Stimulated activated CD8-positive, alpha-beta memory T cell treated with anti-CD3 and anti-CD28 coated beads, Interleukin-7, amount 100 ng/mL, for 4 hours (primary cell): ENCODE results near the gene PIGW.

ENCODE experiments used
- DNase-seq, 2 donors: peaks; one replicate each; pipeline ENCODE4 v3.0.0-alpha.2; 2020; ENCODE audit warnings: low read depth in 2 of 2

The PIGW gene

DNA sequence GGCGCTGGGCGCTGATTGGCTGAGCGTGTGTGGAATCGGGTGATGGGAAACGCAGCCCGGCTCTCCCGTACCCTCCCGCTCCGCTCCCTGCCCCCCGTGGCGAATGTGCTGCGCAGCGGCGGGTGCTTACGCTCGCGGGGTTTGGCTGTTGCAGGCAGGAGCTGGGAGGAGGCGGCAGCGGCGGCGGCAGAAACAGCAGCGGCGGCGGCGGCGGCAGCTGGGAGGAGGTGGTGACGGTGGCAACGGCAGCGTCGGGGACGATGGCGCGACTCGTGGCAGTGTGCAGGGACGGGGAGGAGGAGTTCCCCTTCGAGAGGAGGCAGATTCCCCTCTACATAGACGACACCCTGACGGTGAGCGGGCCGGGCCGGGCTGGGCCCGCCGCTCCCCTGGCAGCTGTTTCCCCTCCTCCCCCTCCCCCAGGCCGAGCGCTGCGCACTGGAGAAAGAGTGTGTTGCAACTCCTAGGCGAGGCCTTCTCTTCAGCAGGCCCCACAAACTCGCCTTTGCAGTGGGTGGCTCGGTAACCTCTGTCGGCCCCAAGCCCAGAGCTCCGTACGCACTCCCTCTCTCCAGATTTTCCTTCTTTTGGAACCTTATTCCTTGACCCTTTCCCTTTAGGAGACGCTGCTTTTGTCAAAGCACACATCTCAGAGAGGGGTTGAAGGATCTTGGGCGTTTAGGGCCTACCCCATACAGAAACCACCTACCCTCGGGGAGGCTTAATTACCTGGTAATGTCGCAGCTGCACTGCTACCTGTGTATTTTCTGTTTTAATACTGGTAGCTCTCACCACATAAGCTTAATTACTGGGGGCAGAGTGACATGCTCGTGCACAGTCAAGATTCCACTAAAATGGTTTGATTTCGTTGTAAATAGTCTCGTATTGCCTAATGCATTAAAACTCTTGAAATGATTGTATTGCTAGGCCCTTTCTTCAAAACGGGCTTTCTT, 11.0 kb downstream of the PIGW start:
- DNase-seq: peak; percentile 93 to 95

DNA sequence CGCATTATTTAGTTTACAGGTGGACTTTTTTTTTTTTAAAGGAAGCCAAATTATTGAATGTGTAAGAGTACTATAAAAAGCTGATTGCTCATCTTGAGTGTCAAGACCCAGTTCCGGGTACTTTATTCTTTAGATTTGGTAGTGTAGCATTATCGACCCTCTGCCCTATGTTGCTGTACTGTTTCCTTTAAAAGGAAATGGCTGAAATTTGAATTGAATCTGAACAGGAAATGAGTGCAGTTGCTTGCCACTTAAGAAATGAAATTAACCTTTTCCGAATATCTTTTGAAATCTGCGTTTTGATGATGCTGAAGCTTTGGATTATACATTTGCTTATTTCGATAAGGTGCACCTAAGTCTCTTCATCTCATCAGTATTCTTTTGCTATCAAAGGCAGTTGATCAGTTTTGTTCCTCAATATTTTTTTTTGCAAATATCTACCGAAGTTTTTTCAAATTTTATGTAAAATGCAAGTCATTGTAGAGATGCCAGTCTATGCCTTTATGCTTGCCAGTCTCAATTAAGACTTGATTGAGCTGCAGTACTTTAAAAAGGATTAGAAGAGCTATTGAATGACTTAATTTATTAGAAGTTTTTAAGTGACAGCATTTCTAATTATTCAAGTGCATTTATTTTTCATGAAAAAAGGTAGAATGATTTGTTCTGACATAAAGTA, 11.8 kb downstream of the PIGW start:
- DNase-seq: no peak

DNA sequence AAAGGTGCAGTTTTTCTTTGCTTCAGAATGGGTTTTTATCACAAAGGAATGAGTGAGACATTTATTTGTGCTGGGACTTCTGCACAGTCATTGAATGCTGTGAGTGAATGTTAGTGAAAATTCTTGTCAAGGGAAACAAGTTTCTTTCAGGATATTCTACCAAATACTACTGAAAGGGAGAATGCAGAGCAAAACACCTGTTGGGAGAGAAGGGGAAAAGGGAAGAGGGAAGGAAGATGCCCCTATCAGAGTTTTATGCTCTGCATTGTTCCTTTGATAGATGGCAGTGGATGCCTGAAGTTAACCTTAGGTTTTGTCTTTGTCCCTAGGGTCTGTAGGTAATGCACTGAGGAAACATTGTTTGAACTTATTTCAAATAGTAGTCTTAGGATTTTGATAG, 13.0 kb downstream of the PIGW start:
- DNase-seq: no peak

DNA sequence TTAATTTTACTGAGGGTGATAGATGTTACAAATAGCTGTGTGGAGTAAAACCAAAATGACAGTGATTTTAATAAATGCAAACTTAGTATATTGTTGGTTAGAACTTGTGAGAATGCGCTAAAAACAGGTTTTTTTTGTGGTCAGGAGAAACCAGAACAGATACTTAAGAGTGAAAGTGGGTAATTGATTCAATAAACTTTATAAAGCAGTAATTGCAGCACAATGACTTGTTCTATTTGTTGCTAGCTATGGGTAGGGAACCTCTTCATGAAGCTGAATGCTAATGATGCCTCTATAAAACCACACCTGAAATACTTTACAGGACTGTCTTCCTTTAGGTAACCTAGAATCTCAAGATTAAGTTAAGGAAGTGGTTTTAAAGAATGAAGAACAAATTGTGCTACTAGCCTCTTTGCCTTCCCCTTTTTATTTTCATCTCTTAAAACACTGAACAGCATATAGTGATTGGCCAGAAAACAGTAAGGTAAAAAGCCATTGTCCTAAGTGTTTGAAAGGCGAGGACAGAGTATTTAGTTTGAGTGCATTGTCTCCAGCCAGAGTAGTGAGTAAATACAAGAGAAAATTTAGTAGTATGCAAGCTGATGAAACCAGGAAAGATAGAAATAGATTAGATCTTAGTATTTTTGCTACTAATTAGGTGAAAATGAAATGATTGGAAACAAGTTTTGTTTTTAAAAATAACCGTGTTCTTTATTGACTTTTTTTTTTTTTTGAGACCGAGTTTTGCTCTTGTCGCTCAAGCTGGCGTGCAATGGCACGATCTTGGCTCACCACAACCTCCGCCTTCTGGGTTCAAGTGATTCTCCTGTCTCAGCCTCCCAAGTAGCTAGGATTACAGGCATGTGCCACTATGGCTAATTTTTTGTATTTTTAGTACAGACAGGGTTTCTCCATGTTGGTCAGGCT, 16.0 kb downstream of the PIGW start:
- no peak for DNase-seq

DNA sequence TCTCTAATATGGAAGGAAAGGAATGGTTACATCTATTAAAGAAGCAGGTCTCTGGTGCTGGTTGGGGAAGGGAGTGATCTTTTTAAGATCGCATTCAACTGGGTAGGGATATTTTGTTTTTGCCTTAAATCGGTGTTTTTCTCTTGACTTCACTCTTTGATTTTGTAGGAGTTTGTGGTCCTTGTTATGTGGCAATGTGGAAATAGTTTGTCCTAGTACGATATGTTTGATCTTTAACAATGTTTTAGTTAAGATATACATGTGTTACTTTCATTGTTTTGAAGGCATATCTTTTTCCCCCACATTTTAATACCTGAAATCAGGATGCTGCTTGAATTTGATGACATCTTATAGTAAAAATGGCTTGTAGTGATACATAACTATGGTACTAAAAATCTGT, 18.7 kb downstream of the PIGW start:
- no peak for DNase-seq

DNA sequence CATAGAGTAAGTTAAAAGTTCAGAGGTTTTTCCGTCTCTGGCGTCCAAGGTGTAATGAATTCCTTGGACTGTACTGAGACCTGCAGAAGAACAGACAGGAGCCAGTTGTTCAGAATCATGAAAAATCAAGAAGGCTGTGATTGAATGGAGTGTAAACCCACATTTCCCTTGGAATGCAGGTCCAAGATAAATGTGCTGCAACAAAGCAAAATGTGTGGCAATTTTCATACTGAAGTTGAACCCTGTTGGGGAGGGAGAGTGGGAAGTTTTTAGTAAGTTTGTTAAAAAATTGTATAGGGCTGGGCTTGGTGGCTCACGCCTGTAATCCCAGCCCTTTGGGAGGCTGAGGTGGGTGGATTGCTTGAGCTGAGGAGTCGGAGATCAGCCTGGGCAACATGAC, 31.3 kb downstream of the PIGW start:
- DNase-seq: no peak

DNA sequence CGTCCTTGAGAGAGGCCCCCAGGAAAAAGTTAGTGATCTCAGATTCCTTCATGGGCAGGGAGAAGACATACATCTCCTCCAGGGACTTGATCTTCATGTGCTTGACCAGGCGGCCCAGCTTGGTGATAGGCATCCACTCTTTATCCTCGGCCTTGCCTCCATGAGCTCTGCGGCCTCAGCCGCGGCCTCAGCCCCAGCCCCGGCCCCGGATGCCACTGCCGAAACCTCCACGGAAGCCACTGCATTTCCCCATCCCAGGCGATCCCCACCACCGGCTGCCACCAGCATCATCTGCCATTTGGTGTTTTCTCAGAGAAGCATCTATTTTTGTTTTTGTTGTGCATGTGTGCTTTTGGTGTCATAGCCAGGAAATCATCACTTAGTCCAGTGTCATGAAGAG, 40.2 kb downstream of the PIGW start:
- no peak for DNase-seq

DNA sequence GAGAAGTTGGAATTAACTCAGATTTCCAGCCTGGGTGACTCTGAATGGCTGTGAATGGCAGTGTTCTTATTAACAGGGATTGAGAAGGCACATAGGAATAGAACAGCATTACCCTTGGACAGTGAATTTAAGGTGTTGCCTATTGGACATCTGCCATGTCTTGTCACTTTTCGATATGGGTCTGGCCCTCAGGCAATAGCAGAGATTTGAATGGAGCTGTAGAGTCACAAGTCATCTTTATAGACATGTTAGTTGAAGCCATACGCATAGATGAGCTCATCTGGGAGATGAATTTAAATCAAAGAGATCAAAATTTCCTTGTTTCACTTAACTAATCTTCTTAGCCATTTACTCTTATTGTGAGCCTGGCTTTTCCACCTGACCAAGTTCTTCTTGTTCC, 42.0 kb downstream of the PIGW start:
- DNase-seq: no peak

DNA sequence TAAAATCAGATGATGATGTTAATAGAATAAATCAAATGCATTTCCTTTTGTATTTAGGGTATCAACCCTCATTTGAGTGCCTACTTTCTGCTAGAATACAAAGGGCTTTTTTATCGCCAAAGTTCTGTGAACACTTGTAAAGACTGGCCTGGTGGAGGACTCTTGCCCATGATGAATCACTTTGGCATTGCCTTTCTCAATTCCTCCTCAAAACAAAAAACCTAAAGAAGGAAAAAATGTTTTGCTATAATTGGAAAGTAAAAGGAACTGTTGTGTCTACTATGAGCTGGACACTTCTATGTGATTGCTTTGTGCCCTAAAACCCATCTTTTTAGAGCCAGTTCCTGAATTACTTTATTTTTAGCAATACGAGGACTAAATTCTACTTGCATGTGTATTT, 43.9 kb downstream of the PIGW start:
- DNase-seq: no peak

DNA sequence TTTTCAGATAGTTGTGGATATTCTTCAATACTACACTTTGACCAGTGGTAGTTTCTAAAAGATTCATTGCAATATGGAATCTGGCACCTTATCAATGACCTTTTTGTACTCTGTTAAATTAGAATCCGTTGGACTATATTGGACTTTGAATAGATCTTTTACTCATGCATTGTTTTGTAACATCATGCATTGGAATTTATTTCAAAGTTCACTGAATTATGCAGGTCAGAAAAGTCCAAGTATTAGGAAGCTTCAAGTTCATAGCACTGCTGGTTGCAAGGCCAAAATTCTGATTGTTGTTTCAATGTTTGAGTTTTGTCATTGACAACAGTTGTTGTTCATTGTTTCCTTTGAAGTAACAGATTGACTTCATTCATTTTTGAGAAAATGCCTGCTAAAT, 49.0 kb downstream of the PIGW start:
- no peak for DNase-seq

DNA sequence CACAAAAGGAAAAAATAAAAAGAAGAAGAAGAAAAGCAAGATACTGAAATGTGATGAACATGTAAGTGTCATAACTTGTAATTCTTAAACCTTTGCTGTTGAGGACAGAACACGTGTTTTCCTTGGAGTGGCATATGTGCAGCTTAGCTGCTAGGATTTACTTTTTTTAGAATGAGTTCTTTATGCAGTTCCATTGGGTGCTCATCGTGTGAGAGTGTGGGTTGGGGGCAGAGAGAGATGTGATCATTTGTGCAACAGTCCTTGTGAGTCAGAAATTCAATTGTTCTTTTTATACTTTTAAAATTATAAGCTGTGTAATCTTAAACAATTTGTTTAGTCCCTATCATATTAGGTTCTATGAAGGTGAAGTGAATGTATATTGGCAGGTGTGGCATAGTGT, 51.4 kb downstream of the PIGW start:
- no peak for DNase-seq
